Non-pigmented ciliary epithelial cell (primary cell): ENCODE measurements around the gene ZNF692.
A peak's percentile ranks its signal among the peaks of the same experiment; 100 is the strongest.
"Not testable (repeated sequence)": the region's sequence is repeated elsewhere in the genome, so short reads cannot be mapped to it uniquely, and the experiment has no call there.

Experiments used
- DNase-seq: peaks from one replicate; pipeline ENCODE4 v3.0.0-alpha.2; 2010; ENCODE audit warnings: low read depth

ZNF692 gene

DNA sequence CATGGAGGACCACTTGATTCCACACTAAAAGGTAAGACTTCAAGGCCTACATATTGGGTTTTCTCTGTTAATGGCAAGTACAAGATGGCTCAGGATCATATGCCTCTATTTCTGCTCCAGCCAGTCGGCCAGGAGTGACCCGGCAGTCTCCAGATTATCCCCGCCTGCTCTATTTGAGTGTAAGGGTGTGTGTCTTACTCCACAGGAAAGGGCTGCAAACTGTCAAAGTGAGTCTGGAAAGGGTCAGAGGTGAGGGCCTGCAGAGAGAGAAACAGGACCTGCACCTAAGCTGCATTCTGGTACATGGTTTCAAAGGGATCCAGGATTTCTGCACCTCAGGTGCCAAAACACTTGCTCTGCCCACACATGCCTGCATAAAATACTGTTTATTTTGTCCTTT, 9.2 kb downstream of the ZNF692 start:
- DNase-seq = no peak

DNA sequence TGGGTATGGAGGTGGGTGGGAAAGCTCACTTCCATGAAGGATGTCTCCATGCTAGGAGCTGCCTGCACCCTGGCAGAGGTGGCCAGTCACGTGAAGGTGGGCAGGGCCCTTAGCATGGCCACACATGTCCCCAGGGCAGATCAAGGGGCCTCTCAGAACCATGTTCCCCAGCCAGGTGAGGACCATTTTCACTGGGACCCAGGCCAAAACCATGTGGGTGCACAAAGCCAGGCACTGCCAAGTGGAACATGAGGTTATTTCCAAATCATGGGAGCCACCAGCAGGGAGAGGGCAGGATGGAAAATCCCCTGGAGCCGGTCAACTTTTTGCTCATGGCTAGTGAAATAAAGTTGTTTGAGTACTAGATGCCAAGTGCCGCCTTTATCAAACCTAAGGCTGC, 9.7 kb downstream of the ZNF692 start:
- no peak for DNase-seq

DNA sequence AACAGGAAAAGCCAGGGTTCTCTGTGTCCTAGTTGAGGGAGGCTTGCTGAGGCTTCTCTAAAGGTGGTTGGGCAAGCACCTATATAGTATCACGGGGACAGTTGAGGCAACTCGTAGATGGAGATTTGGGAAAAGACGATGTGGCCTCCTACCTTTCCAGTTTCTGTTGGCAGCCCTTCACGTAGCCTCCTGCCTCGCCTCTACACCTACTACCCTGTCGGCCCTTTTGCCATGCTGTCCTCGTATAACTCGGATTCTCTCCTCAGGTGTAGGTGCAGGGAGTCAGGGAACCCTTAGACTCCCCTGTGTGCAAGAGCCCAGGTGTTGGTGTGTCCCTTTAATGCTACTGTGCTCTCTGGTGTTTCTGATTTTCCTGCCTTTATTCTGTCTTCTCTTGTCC, 10.3 kb downstream of the ZNF692 start:
- DNase-seq = no peak

DNA sequence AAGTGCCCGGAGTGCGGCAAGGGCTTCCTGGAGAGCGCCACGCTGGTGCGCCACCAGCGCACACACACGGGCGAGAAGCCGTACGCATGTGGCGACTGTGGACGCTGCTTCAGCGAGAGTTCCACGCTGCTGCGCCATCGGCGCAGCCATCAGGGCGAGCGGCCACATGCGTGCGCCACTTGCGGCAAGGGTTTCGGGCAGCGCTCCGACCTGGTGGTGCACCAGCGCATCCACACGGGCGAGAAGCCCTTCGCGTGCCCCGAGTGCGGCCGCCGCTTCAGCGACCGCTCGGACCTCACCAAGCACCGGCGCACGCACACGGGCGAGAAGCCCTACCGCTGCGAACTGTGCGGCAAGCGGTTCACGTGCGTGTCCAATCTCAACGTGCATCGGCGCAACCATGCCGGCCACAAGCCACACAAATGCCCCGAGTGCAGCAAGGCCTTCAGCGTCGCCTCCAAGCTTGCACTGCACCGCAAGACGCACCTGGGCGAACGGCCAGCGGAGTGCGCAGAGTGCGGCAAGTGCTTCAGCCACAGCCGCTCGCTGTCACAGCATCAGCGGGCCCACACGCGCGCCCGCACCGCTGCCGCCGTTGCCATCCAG, 10.8 kb downstream of the ZNF692 start:
- no peak for DNase-seq

DNA sequence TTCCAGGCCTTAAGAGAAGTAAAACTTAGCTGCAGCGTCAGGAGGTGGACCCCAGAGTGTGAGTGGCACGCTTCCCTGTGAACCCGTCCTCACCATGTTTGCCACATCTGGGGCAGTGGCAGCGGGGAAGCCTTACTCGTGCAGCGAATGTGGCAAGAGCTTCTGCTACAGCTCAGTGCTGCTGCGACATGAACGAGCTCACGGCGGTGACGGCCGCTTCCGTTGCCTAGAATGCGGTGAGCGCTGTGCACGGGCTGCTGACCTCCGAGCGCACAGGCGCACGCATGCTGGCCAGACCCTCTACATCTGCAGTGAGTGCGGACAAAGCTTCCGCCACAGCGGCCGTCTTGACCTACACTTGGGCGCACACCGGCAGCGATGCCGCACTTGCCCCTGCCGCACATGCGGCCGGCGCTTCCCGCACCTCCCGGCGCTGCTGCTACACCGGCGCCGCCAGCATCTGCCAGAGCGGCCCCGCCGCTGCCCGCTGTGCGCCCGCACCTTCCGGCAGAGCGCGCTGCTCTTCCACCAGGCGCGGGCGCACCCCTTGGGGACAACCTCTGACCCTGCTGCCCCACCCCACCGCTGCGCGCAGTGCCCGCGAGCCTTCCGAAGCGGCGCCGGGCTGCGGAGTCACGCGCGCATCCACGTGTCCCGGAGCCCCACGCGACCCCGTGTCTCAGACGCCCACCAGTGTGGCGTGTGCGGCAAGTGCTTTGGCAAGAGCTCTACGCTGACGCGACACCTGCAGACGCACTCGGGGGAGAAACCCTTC, 11.5 kb downstream of the ZNF692 start:
- DNase-seq = no peak

DNA sequence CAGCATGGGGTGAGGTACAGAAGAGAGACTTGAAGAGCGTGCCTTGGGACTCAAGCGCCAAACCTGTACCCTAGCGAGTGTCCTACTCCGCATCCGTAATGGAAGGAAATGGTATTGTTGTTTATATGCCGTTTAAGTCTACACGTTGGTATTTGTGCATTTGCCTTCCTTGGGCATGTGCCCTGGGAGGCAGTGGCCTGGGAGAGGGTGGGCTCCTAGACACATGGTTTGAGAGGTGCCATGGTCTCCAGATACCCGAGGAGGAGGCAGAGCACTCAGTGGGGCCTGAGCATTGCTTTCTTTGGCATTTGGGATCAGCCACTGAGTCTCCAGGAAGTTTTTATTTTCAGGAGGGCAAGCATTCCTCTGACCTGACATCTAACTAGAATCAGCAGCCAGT, 14.4 kb downstream of the ZNF692 start:
- DNase-seq = no peak

DNA sequence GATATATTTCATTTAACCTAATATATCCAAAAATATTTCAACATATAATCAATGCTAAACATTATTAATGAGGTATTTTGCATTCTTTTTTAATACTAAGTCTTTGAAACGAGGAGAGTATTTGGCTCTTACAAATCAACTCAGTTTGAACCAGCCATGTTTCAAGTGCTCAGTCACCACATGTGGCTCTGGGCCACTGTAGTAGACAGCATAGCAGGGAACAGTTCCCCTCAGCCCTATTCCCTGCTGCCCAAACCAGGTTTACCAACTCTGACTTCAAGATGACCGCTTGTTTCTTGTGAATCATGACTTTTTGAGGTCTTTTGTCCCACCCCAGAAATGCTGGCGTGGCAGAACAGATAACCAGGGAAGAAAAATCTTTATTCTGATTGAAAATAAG, 15.2 kb downstream of the ZNF692 start:
- DNase-seq = no peak

DNA sequence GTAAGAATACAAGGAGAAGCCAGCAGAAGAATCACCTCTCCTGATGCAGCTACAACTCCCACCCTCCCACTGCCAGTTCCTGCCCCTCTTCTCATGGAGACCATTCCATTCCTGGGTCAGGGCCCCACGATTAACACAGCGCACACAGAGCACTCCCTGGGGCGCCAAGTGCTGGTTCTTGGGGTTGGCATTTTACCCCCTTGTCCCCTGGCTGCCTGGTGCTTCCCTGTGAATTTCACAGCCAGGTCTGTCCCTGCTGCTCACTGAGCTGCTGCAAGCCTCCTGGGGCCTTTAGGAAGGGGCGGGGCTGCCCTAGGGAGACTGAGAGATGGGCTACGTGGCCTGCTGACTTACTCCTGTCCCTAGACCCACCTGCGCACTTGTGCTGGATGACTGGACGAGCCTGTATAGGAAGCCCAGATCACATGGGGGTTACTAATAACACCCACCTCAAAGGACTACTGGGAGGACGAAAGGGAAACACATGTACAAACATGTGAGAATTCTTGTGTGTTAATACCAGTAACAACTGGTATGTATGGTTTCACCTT, 16.0 kb downstream of the ZNF692 start:
- no peak for DNase-seq

DNA sequence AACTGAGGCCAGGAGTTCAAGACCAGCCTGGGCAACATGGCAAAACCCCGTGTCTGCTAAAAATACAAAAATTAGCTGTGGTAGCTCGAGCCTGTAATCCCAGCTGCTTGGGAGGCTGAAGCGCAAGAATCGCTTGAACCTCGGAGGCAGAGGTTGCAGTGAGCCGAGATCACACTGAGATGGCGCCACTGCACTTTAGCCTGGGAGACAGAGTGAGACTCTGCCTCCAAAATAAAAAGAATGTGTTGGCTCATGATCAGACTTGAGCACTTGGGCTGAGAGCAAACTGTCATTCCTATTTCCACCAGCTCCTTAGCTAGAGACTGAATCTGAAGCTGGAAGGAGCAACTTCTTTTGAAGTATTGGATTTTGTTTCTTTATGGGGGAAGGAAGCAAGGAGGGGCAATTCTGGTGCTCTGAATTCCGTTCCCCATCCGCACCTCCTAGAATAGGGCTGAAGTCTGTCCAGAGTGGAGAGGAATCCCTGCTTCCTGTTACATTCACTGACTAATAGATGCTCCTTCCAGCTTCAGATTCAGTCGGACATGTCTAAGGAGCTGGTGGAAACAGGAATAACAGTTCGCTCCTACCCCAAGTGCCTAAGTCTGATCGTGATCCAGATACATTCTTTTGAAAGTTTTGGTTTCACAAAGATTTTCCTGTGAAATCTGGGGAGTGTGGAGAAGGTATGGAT, 17.0 kb downstream of the ZNF692 start:
- DNase-seq = no peak

DNA sequence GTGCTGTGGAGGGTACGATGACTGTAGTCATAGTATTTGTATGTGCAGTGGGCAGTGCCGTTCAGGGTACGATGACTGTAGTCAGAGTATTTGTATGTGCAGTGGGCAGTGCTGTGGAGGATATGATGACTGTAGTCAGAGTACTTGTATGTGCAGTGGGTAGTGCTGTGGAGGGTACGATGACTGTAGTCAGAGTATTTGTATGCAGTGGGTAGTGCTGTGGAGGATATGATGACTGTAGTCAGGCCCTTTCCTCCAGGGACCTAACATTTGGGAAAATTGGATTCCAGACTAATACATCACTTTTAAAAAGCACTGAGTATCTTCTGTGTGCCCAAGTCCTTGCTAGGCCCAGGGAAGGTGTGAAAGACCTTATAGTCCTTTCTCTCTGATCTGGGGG, 17.9 kb downstream of the ZNF692 start:
- DNase-seq = no peak

DNA sequence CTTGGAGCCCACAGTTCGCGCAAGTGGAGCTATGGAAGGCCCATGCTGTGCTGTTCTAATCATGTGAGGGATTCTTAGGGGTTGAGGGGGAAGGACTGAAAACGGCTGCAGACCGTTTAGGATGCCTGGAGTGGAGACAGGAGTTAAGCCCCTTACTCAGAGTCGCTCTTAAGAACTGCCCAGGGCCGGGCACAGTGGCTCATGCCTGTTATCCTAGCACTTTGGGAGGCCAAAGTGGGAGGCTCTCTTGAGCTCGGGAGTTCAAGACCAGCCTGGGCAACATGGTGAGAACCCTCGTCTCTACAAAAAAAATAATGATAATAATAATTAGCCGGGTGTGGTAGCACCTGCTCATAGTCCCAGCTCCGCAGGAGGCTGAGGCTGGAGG, 19.7 kb downstream of the ZNF692 start:
- DNase-seq = no peak

DNA sequence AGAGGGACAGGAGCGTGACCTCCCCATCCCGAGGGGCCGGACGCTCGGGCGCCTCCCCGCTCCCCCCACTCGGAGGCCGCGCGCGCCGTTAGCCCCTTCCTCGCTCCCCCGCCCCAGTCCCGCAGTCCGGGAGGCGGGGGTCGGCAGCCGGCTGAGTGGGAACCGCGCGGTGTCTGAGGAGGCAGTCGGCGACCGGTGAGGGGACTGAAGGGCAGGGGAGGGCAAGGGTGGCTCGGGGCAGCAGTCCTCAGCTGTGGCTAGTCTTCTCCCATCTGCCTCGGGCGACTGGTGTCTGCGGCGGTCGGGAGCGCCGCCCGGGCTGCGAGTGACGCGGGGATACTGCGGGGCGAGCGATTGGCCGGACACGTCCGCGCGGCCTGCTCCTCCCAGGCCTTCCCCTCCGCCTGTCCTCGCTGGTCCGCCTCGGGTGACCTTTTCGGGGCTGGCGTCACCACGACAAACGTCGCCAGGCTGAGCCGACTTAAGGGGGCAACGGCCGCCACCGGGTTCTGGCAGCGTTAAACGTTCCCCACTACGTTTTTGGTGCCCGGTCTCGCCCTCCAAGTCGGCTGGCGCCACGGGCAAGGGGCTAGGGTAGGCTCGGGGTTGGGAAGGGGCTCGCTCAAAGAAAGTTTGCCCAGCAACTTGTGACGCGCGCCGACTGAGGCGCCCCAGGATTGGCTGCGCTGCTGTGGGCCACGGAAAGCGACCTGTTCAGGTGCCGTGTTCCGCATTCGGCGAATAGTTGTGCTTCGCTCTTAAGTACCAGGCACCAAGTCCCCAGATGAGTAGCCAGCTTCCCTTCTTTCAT, 20.3 kb downstream of the ZNF692 start:
- DNase-seq = no peak

DNA sequence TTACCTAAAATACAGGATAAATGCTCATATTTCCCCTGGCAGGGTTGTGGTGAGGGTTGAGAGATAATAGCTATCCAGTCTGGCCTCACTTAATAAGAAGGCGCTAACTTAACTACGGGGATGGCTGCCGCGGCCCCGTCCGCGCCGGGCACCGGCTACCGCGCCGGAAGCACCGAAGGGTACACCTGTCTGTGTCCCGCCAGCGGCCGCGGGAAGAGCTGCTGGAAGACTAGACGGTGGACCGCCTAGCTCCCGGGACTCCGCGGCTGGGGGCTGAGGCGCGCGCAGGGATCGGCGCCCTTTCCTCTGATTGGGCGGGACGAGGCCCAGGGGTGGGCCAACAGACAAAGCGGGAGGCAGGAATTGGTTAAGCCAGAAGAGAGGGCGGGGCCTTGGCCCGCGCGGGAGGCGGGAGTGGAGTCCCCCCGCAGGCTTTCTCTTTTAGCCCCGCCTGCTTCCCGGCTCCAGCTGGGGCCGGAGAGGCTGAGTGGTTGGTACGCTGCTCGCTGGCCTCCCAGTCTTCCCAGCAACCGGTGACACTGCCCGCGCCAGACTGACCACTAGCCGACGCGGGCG, 21.0 kb downstream of the ZNF692 start, which contains the start of gene ZNF672:
ZNF672 (plus strand) TSS at position 444 of the 576 bp plus-strand sequence. CDS start 9,051 bp downstream, outside the sequence.
- DNase-seq = peak; percentile 92

DNA sequence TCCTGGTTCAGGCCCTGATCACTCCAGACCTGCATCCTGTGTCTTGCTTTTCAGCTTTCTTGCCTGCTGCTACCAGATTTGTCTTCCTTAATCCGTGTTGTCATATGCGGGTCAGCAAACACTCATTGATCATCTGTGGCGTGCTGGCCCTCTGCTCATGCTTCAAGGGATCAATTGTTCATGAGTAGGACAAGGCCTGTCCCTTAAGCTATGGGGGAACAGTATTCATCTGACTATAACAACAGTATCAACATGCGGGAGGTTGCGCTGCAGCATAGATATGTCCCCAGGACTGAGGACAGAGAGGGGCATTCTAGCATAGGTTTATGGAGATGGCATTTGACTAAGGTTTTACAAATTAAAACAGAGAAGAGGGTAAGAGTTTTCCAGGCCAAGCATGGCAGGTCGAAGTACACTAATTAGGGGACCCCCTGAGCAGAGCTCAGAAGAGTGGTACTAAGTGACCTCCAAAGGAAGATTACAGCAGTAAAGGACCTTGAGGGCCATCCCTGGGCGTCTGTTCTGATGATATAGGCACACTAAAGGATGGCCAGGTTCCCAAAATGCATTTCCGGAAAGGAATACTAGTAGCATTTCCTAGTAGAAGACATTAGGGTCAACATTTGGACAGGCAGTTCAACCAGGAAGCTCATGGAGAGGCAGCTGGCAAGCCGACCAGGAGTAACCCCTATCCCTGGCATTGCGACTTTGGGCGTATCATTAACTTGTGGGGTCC, 21.7 kb downstream of the ZNF692 start:
- DNase-seq = no peak

DNA sequence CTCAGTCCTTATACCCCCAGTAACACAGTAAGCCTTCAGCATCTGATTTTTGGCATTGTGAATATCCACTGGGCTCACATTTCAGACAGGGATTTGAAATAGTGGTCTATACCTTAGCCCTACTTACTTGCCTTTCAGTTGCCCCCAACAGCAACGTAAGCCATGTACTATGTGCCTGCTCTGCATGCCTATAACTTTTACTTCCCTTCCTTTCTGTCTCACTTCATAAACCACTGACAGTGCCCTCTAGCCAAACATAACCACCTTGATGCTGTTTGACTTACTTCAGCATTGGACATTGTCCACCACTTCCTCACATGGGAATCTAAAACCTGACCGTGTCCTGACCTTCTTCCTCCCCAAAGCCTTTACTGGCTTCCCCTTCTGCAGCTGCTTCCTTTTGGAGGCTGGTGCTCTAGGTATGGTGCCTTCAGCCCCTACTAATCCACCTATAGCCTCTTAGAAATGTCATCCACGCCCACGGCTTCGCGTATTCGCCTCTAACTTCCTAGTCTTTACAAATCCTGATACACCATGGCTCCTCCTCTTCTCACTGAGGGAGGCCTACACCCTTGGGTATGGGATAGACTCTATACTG, 24.4 kb downstream of the ZNF692 start:
- DNase-seq = no peak

DNA sequence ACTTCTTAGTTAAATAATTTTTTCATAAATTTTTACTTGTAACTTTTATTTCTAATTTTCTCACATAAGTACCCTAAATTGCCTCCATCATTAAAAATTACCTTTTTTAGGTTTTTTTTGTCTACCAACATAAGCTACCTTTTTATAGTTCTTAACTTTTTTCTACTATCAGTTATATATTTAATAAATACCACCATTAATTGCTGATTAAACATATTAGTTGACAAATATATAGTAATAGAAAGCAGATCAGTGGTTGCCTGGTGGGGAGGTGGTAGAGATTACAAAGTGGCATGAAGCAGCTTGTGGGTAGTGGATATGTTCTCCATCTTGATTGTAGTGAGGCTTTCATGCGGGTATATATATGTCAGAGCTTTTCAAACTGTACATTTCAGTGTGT, 27.0 kb downstream of the ZNF692 start:
- no peak for DNase-seq

DNA sequence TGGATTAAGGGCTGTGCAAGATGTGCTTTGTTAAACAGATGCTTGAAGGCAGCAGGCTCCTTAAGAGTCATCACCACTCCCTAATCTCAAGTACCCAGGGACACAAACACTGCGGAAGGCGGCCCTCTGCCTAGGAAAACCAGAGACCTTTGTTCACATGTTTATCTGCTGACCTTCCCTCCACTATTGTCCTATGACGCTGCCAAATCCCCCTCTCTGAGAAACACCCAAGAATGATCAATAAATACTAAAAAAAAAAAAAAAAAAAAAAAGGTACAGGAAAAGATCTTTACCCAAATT, 28.2 kb downstream of the ZNF692 start:
- DNase-seq = not testable (repeated sequence)

DNA sequence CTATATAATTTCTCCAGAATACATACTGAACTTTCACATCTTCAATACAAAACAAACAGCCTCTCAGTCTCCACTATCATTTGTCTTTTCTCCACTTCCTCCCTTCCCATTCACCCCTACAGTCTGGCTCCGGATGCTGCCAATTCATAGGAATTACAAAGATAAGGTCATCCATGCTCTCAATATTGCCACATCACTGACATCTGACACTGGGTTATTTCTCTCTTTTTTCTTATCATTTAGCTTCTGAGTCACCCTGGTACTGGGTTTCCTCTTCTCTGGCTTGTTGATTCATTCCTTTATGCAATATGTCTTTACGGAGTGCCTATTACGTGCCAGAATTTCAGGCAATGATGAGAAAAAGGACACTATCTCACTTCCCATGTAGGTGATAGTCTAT, 30.0 kb downstream of the ZNF692 start:
- DNase-seq = peak; percentile 78

DNA sequence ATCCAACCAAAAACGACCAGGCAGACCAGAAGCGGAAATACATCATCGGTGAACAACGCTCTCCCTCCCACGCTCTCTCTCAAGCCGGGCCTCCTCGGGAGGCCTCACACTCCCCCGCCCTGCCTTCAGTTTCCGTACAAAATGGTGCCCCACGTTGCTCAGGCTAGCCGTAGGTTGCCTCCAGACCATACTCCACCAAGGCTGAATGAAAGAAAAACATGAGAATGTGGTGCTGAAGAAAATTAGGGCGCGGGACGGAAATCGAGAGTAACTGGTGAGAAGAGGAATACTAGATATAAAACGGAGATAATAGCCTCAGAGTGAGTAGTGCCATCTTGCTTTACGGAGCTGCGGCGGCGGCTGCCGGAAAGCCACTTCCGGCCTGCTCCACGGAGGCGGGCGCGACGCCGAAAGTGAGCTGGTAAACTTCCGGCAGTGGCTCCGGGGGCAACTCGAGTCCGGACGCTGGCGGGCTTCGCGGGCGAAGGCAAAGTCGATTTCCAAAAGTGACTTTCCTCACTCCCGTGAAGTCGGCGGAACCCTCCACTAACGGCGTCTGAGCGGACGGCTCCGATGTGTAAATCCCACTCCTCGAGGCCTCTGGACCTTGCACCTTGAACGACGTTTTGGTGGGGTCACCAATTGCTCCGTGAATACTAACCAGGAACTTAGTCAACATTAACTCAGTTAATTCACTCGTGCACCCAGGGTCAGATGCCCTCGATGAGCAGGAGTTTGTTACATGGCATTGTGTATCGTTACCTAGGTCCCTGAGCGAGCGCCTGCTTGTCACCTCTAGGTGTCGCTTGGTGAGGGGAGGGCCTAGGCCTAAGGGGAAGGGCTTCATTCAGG, 32.8 kb downstream of the ZNF692 start, which contains the start of gene SH3BP5L:
SH3BP5L (minus strand) TSS at position 7 of the 852 bp plus-strand sequence. CDS start 980 bp downstream, outside the sequence.
- peak; percentile 90 for DNase-seq

DNA sequence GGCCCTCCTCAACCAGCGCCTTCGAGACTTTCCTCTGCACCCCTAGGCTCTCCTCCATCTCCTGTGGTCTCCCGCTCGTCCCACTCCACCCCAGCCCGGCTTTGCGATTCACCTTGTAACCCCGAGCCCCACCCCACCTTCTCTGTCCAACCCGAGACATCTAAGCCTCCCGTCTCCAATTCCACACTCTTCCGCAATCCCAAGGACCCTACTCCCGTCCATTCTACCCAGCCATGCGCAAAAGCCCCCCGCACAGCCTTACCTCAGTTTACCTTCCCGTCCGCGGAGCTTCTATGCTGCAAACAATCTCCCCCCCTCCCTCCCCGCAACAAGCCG, 33.3 kb downstream of the ZNF692 start:
- DNase-seq = no peak
